ENCODE results near the gene BTD. TPM values are rescaled to one million over a fixed set of nuclear protein-coding genes. Genes with fewer than 3 reads are reported as not detected.

Gene BTD
- total and polyA plus RNA-seq, 10 of the 15 experiments (the other 5 are each of a cell fraction or from before 2014, with no cell fraction given), result 3.4 to 10.3 (median 5.0) TPM

GRCh38 chr3:15578289-15578867 is 23.2 kb upstream of the BTD start:
- Histone ChIP-seq H3K27me3 (replicated peaks in 1 of 2; ENCODE audit: control insufficient read depth in 2 of 2, insufficient read depth in 2 of 2, low read length in 1 of 2) (no peaks in the 10 kb centered on the region), H3K79me2 (ENCODE audit: control insufficient read depth, insufficient read depth, low read length) (no peaks in the 10 kb centered on the region), H3K9me3 (replicated peaks; ENCODE audit: control insufficient read depth, insufficient read depth, low read length) (no peaks in the 10 kb centered on the region), H3K4me3 (no peak overlapping the region), H4K20me1 (ENCODE audit: control insufficient read depth, insufficient read depth) (no peaks in the 10 kb centered on the region), H3K4me2 (ENCODE audit: control insufficient read depth, insufficient read depth) (no peak overlapping the region), H3K36me3 (ENCODE audit: control insufficient read depth in 2 of 2, insufficient read depth in 2 of 2, low read length in 1 of 2) (peaks cover 2 to 9% of the 10 kb centered on the region in 2 experiments; a peak in 3 of 4 replicates), H2AFZ (ENCODE audit: control insufficient read depth, low read depth, low read length) (no peak overlapping the region), H3K4me1 (ENCODE audit: control insufficient read depth, insufficient read depth, low read length) (peaks cover 3% of the 10 kb centered on the region), H3K27ac (ENCODE audit: control insufficient read depth, insufficient read depth) (no peak overlapping the region), H3K9ac (ENCODE audit: control insufficient read depth, insufficient read depth, low read length) (no peak overlapping the region)
- RAD21 ChIA-PET (ENCODE audit: unreplicated experiment), result interaction anchor here (0.7 kb wide), 1 partner anchor 148 kb away, joined by 3 read pairs; no protein-coding TSS in a partner anchor
- FAIRE-seq (no peak), DNase-seq (ENCODE audit: low read depth, low spot score) (no peak), ATAC-seq (no peak)
- no TSS peak for BruUV-seq (replicated peaks)
- in situ Hi-C loops (cut with MboI) (no loop called here), intact Hi-C loops (cut with micrococcal nuclease; ENCODE audit: unreplicated experiment) (no loop called here)
- SMC1A ChIA-PET (ENCODE audit: uncharacterized antibody, unreplicated experiment), result interaction anchor here (0.9 to 1.6 kb wide), 2 partner anchors 113 to 229 kb away, joined by 3 read pairs; no protein-coding TSS in a partner anchor
- WGBS (ENCODE audit: insufficient coverage, insufficient replicate concordance, low lambda C conversion rate, missing lambda C conversion rate), result 73% methylated on average over 3 of the region's 3 CpGs
- CTCF ChIA-PET, result no interaction called here
- POLR2A ChIA-PET, result no interaction called here
- TF ChIP-seq GATAD2B (conservative IDR thresholded peaks at IDR 0.05; ENCODE audit: low read depth) (no peak), PKNOX1 (IDR thresholded peaks at IDR 0.05) (no peak), KAT2A (conservative IDR thresholded peaks at IDR 0.05; ENCODE audit: control insufficient read depth, low read depth, low read length) (no peak), SPI1 (IDR thresholded peaks at IDR 0.05; ENCODE audit: borderline replicate concordance, insufficient read depth, low read depth, low read length) (no peak), JUND (IDR thresholded peaks at IDR 0.05; ENCODE audit: low read depth, low read length) (no peak), HSF1 (IDR thresholded peaks at IDR 0.05; ENCODE audit: low read depth, low read length) (no peak), RB1 (IDR thresholded peaks at IDR 0.05; ENCODE audit: borderline replicate concordance) (no peak), CUX1 (IDR thresholded peaks at IDR 0.05; ENCODE audit: insufficient replicate concordance, low read depth, low read length) (no peak), E2F8 (IDR thresholded peaks at IDR 0.05; ENCODE audit: low read depth, partially characterized antibody) (no peak), NRF1 (conservative IDR thresholded peaks at IDR 0.05; ENCODE audit: low read depth, low read length) (no peak)
